Stimulated activated CD8-positive, alpha-beta memory T cell treated with anti-CD3 and anti-CD28 coated beads, Interleukin-7, amount 100 ng/mL, for 24 hours (primary cell): Measurements from ENCODE around the gene CYP2U1.
A peak's percentile ranks its signal among the peaks of the same experiment; 100 is the strongest.

Experiments
- DNase-seq: peaks from one replicate; pipeline ENCODE4 v3.0.0-alpha.2; 2020; ENCODE audit warnings: low read depth

The CYP2U1 gene

GRCh38 chr4:107987916-107988762 lies 56.8 kb downstream of the CYP2U1 start:
- no peak for DNase-seq

- no peak for DNase-seq
These were observed 57.4 kb downstream of the CYP2U1 start for GRCh38 chr4:107988763-107989035.

DNA sequence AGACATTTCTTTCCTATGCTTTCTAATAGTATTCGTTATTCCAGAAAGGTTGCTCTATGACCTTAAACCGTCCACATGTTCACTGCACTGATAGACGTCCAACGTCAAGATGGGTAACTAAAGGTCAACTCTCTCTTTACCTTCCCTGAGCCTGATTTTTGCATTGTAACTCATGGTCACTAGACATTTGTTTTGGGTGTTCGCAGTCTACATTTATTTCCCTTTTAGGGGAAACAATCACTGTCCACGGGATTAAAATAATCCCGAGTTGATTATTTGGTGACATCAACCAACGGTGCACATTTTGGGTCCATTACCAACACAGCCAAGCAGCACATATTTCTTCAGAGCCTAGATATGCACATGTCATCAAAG lies 57.8 kb downstream of the CYP2U1 start:
- DNase-seq: no peak

GRCh38 chr4:107989537-107990386 lies 58.4 kb downstream of the CYP2U1 start, which contains the start of gene HADH:
Gene HADH (plus strand): TSS chr4:107989889. CDS start chr4:107989933, 44 bp downstream.
- peak; percentile 87 for DNase-seq

DNA sequence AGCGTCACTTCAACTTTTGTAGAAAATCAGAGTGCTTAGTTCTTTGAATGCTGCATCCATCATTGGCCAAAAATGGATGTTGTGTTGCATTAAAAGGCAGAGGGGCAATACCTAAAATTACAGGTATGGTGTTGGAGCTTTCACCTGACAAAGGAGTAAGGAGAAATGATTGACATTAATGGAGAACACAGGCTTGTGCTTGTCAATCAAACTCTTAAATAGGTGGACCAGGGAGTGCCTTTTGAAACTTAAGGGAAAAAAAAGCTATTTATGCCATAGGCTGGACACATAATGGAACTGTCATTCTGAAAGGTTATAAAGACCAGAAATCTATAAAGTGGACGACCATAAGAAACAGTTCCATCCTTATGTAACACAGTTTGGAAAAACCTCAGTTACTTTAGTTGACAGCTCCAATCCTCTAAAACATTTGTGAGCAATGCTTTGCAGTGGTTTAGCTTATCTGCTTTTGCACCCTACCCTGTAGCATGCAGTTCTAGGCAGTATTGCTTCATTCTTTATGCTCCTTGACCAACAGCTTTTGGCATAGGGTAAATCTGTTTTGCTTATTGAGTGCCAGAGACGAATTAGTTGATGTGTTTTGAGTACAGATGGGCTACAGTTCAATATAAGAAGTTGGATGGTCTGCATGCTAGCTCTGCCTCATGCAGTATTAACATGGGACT lies 60.7 kb downstream of the CYP2U1 start:
- DNase-seq: no peak

DNA sequence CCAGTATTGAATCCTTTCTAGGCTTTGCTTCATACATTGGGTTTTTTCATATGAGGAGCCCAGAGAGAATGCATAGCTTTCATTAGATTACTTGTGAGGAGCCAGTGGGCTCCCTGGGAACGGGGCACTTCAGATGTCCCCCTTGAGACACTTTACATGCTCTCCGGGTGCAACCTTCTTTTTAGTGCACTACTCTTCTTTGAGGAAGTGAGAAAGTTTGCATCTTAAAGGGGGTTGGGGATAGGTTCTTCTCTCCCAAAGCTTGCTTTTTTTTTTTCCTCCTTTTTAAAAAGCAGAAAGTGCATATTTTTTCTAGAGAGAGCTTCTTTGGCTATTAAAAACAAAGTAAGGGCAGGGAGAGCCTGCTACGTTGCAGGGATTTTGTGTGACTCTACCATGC lies 62.6 kb downstream of the CYP2U1 start:
- no peak for DNase-seq

GRCh38 chr4:107994894-107995293 lies 63.5 kb downstream of the CYP2U1 start:
- DNase-seq: no peak

- no peak for DNase-seq
These were observed 65.8 kb downstream of the CYP2U1 start for GRCh38 chr4:107996949-107997788.

GRCh38 chr4:107997794-107998193 lies 66.4 kb downstream of the CYP2U1 start:
- DNase-seq: no peak

- no peak for DNase-seq
These were observed 68.7 kb downstream of the CYP2U1 start for GRCh38 chr4:107999932-108000539.

DNA sequence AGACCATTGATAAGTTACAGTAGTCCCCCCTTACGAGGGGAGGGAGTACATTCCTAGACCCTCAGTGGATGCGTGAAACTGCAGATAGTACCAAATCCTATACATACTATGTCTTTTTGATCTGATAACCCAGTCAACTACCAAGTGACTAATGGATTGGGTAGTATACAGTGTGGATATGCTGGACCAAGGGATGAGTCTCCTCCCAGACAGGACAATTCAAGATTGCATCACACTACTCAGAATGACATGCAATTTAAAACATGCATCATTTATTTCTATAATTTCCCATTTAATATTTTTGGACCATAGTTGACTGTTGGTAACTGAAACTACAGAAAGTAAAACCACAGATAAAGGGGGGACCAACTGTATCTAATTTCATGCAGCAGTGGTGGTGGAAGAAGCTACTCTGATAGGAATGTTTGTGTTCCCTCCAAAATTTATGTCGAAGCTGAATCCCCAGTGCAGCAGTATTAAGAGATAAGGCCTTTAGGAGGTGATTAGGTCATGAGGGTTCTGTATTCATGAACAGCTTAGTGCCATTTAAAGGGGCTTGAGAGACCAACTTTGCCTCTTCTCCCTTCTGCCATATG lies 70.3 kb downstream of the CYP2U1 start:
- no peak for DNase-seq
